K562 (cell line): ENCODE data around the gene DAPK3. TPM values are rescaled to one million over a fixed set of nuclear protein-coding genes. Genes with fewer than 3 reads are reported as not detected.

Experiments used
- BRD9 ChIP-seq: fragments of 450-650 bp; IDR thresholded peaks from 2 replicates; pipeline ENCODE4 v1.6.1; 2018; ENCODE audit warnings: low read depth; ENCODE audit not compliant: partially characterized antibody
- CXXC5 ChIP-seq: fragments of 250-450 bp; sonication (Bioruptor Pico); IDR thresholded peaks from 2 replicates; pipeline ENCODE4 v1.8.0; 2022; ENCODE audit warnings: inconsistent platforms, mild to moderate bottlenecking, moderate library complexity
- ETV1 ChIP-seq: fragments of 450-650 bp; conservative IDR thresholded peaks from 2 replicates; pipeline ENCODE4 v1.6.1; 2016; ENCODE audit warnings: missing genetic modification characterization, control low read depth, low read depth, missing compliant biosample characterization
- JUND ChIP-seq, 2 experiments: IDR thresholded peaks; 2 replicates in 1 of 2; 3 replicates in 1 of 2; pipeline ENCODE4 v1.6.1; 2011; ENCODE audit warnings: borderline replicate concordance in 2 of 2, low read depth in 2 of 2, low read length in 2 of 2, improper control_type of control experiment in 1 of 2, missing biosample characterization in 1 of 2, missing genetic modification characterization in 1 of 2, missing genetic modification reagents in 1 of 2
- MCM3 ChIP-seq: fragments of 450-650 bp; IDR thresholded peaks from 2 replicates; pipeline ENCODE4 v1.6.1; 2016
- NEUROD1 ChIP-seq: fragments of 150-350 bp; IDR thresholded peaks from 2 replicates; pipeline ENCODE4 v1.6.1; 2014; ENCODE audit warnings: borderline replicate concordance, low read length, low read depth; ENCODE audit not compliant: partially characterized antibody
- NR2C1 ChIP-seq, 2 experiments: fragments of 450-650 bp; IDR thresholded peaks; 2 replicates each; pipeline ENCODE4 v1.6.1; 2017; ENCODE audit warnings: mild to moderate bottlenecking in 2 of 2, antibody characterized with exemption in 1 of 2, inconsistent platforms in 1 of 2, missing compliant biosample characterization in 1 of 2, missing genetic modification characterization in 1 of 2
- SOX6 ChIP-seq: fragments of 450-650 bp; IDR thresholded peaks from 2 replicates; pipeline ENCODE4 v1.6.1; 2014; ENCODE audit warnings: mild to moderate bottlenecking
- TCF3 ChIP-seq: sonication (generic); formaldehyde crosslinking; IDR thresholded peaks from 2 replicates; pipeline ENCODE4 v1.4.0; 2020; ENCODE audit warnings: mild to moderate bottlenecking, missing genetic modification reagents
- XRCC3 ChIP-seq: fragments of 450-650 bp; IDR thresholded peaks from 2 replicates; pipeline ENCODE4 v1.6.1; 2017; ENCODE audit warnings: mild to moderate bottlenecking, moderate library complexity
- ZBTB33 ChIP-seq: sonication (generic); formaldehyde crosslinking; IDR thresholded peaks from 2 replicates; pipeline ENCODE4 v1.8.1; 2023; ENCODE audit warnings: mild to moderate bottlenecking, missing genetic modification reagents
- ZKSCAN1 ChIP-seq: fragments of 150-350 bp; IDR thresholded peaks from 2 replicates; pipeline ENCODE4 v1.6.1; 2016; ENCODE audit warnings: low read depth, low read length
- ZNF174 ChIP-seq: fragments of 250-450 bp; sonication (Bioruptor Pico); IDR thresholded peaks from 2 replicates; pipeline ENCODE4 v1.4.0; 2020; ENCODE audit warnings: mild to moderate bottlenecking
- polyA plus RNA-seq, 8 experiments: library from polyadenylated mRNA; depleted of rRNA in 4 of 8; stranded (reverse) in 5 of 8; unstranded in 3 of 8; fragments of >200 nt; fragmentation: Nextera tagmentation in 2 of 8; fragmentation: Illumina TruSeq in 1 of 8; extraction: Ambion mirVana in 2 of 8; extraction: Trizol in 1 of 8; gene quantifications; 2 replicates each; pipeline versions ENCODE4 v1.2.1 to v1.2.3, GENCODE V29; 2011 to 2014; ENCODE audit warnings: inconsistent platforms in 1 of 8, missing spikeins in 1 of 8
- total RNA-seq, 7 experiments: library from RNA; depleted of rRNA in 6 of 7; stranded (reverse); fragments of >200 nt in 6 of 7; fragmentation: Illumina TruSeq in 2 of 7; extraction: Trizol in 2 of 7; gene quantifications; 2 replicates each; pipeline versions ENCODE4 v1.2.1 to v1.2.3, GENCODE V29; 2011 to 2021; ENCODE audit warnings: low replicate concordance in 1 of 7
- TF ChIP-seq, protein P1 (sequence below): fragments of 450-650 bp; formaldehyde crosslinking; IDR thresholded peaks from 2 replicates; pipeline ENCODE4 v1.4.0; 2022; ENCODE audit warnings: missing genetic modification characterization
- TF ChIP-seq, protein P2 (sequence below): fragments of 250-450 bp; sonication (Bioruptor Pico); IDR thresholded peaks from 2 replicates; pipeline ENCODE4 v1.5.0; 2021; ENCODE audit warnings: mild to moderate bottlenecking, moderate library complexity
- TF ChIP-seq, protein P3 (sequence below): fragments of 450-650 bp; formaldehyde crosslinking; conservative IDR thresholded peaks from 2 replicates; pipeline ENCODE4 v1.4.0; 2022; ENCODE audit warnings: mild to moderate bottlenecking, missing genetic modification characterization

The DAPK3 gene
- total and polyA plus RNA-seq, 9 of the 15 experiments (the other 6 are each of a cell fraction or from before 2014, with no cell fraction given) = 0.14 to 63.4 (median 25.0) TPM

DNA sequence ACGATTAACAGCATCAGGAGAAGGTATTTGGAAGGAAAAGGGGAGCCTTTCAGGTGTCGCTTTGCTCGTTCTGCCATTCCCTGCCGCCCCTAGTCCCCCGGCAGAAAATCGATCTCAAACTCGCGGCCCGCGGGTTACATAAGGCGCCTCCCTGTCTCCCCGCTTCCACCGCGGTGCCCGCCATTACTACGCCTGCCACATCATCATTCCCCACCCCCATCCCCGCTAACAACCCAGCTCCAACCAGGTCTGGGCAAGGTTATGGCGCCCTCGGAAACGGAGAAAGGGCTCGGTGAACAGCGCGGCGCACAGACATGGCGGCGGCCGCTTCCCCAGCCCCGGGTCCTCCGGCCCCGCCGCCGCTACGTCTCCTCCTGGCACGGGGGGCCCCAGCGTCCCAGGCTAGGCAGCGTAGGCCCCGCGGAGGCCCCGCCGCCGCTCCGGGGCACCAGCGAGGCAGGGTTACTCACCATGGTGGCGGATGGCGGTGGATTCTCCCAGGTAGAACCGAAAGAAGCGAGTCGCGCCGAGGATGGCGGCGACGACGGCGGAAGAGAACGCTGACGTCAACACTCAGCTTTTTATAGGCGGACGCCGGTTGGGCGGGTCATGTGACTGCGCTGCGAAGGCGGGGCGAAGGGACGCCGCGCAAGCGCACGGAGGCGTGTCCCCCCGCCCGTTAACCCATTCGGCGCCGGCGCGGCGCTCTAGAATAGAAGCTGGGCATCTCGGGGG is 14.2 kb upstream of the DAPK3 start, which contains the start of gene EEF2 (continued):
- TF ChIP-seq, protein P1, sequence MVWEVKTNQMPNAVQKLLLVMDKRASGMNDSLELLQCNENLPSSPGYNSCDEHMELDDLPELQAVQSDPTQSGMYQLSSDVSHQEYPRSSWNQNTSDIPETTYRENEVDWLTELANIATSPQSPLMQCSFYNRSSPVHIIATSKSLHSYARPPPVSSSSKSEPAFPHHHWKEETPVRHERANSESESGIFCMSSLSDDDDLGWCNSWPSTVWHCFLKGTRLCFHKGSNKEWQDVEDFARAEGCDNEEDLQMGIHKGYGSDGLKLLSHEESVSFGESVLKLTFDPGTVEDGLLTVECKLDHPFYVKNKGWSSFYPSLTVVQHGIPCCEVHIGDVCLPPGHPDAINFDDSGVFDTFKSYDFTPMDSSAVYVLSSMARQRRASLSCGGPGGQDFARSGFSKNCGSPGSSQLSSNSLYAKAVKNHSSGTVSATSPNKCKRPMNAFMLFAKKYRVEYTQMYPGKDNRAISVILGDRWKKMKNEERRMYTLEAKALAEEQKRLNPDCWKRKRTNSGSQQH = 0 out of 2 replicates have a peak, but pooled peaks have one; percentile 14
- TF ChIP-seq NR2C1 (IDR thresholded peaks at IDR 0.05) (no peak), NR2C1 (tag; IDR thresholded peaks at IDR 0.05) (0 out of 2 replicates have a peak, but pooled peaks have one; percentile 33), ETV1 (tag) (peak; percentile 57), MCM3 (no peak), ZNF174 (CRISPR knock-in tag) (no peak), TCF3 (CRISPR knock-in tag) (peak; percentile 39; the same call in 1 of the 2 replicates), SOX6 (peak; percentile 47; the same call in 1 of the 2 replicates), ZKSCAN1 (peak; percentile 67; the same call in 1 of the 2 replicates), CXXC5 (peak; percentile 85), JUND (IDR thresholded peaks at IDR 0.05; ENCODE audit: borderline replicate concordance, low read depth, low read length) (peak; percentile 96), JUND (tag; IDR thresholded peaks at IDR 0.05; ENCODE audit: borderline replicate concordance, low read depth, low read length) (peak; percentile 93; the same call in 2 of the 3 replicates), ZBTB33 (CRISPR knock-in tag) (peak; percentile 88), BRD9 (peak; percentile 98), NEUROD1 (peak; percentile 76), XRCC3 (no peak)
- TF ChIP-seq, protein P2, sequence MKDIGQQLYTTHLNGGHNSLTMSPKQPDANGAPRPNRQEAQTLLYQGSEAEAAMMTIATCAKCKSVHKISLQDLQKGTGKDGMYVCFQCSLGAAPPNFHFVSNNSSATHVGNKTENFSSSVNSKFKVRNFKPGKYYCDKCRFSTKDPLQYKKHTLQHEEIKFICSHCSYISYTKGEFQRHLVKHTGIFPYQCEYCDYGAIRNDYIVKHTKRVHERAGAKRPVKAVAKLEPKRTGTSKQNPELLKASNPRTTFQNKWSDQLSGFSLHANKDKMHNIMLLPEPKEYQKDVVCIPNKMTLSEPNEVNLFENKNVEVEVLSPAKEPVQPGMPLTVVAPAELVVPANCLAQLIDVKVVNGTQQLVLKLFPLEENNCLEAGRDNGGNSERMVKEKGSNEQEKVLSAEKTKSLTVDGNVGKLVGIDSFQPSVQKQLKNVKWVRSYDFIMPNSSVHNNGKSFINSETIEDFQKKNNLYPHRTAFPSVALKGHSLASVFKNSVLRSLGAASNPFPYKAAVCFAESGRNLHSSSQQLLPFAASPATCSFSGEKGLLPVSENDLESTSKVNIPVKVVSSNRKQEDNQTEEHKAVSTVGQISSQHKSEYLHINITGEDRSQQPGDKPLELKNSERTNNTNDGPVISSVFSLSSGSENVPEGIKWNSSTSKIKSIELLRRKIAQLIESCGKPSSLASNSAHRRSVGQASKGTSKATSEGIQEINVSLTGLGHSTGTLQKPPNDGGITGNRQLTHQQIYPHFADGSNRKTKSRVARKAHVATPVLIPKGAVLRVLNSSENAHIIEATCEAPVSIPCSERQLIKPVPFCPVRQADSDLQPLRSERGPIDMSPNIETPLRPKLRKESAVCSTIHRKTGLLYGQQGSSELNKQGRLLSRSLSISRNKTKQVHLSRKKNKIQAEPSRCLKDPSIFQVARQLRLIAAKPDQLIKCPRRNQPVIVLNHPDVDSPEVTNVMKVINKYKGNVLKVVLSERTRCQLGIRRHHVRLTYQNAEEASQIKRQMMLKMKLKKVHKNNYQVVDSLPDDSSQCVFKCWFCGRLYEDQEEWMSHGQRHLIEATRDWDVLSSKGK (CRISPR knock-in tag) = no peak
- TF ChIP-seq, protein P3, sequence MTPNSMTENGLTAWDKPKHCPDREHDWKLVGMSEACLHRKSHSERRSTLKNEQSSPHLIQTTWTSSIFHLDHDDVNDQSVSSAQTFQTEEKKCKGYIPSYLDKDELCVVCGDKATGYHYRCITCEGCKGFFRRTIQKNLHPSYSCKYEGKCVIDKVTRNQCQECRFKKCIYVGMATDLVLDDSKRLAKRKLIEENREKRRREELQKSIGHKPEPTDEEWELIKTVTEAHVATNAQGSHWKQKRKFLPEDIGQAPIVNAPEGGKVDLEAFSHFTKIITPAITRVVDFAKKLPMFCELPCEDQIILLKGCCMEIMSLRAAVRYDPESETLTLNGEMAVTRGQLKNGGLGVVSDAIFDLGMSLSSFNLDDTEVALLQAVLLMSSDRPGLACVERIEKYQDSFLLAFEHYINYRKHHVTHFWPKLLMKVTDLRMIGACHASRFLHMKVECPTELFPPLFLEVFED (CRISPR knock-in tag) = 0 out of 2 replicates have a peak, but pooled peaks have one; percentile 42
